H1 (cell line): ENCODE measurements around the gene HTR5A. TPM values are rescaled to one million over a fixed set of nuclear protein-coding genes. Genes with fewer than 3 reads are reported as not detected.

Experiments
- POU5F1 ChIP-seq: IDR thresholded peaks from 2 replicates; pipeline ENCODE4 v1.6.1; 2011; ENCODE audit warnings: low read depth, mild to moderate bottlenecking, low read length, moderate library complexity
- polyA plus RNA-seq, 7 experiments: library from polyadenylated mRNA; depleted of rRNA in 3 of 7; stranded (reverse) in 5 of 7; unstranded in 2 of 7; fragments of >200 nt in 5 of 7; fragments of 200-250 nt in 2 of 7; gene quantifications; 1 replicate in 5 of 7; 2 replicates in 1 of 7; 4 replicates in 1 of 7; pipeline versions ENCODE4 v1.2.1 to v1.2.3, GENCODE V29; 2011 to 2013; ENCODE audit warnings: missing spikeins in 2 of 7, mixed read lengths in 2 of 7
- total RNA-seq: library from RNA; stranded (reverse); fragmentation: NEBNext Ultra II Directional; extraction: Animal tissue kit (Norgen Biotek cat#: 25700); gene quantifications from 2 replicates; pipeline ENCODE4 v1.2.1, GENCODE V29; 2021

The HTR5A gene
- total and polyA plus RNA-seq, 2 of the 8 experiments (the other 6 are each of a cell fraction or from before 2014, with no cell fraction given) = 0.02 TPM; not detected in 1

GRCh38 chr7:155122831-155123230 lies 52.7 kb downstream of the HTR5A start (continued):
- no peak for TF ChIP-seq POU5F1
